ENCODE measurements around the gene ZNF275.

- no peak for TF ChIP-seq REST (IDR thresholded peaks at IDR 0.05)
- no peak for TF ChIP-seq CTCF (IDR thresholded peaks at IDR 0.05; ENCODE audit: low read depth, low read length, missing input control)
- no peak for TF ChIP-seq JUND (IDR thresholded peaks at IDR 0.05)
- TF ChIP-seq ATF3 (IDR thresholded peaks at IDR 0.05), result no peak
- TF ChIP-seq SP1 (IDR thresholded peaks at IDR 0.05), result no peak
- TF ChIP-seq, protein P1, sequence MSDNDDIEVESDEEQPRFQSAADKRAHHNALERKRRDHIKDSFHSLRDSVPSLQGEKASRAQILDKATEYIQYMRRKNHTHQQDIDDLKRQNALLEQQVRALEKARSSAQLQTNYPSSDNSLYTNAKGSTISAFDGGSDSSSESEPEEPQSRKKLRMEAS (IDR thresholded peaks at IDR 0.05), result no peak
- TF ChIP-seq GABPA (IDR thresholded peaks at IDR 0.05 in 1 of 2, conservative IDR thresholded peaks at IDR 0.05 in 1 of 2), result no peak
- TF ChIP-seq RAD21 (IDR thresholded peaks at IDR 0.05), result no peak
- no peak for TF ChIP-seq FOXA2 (IDR thresholded peaks at IDR 0.05)
- TF ChIP-seq YY1 (IDR thresholded peaks at IDR 0.05), result no peak
- TF ChIP-seq, protein P2, sequence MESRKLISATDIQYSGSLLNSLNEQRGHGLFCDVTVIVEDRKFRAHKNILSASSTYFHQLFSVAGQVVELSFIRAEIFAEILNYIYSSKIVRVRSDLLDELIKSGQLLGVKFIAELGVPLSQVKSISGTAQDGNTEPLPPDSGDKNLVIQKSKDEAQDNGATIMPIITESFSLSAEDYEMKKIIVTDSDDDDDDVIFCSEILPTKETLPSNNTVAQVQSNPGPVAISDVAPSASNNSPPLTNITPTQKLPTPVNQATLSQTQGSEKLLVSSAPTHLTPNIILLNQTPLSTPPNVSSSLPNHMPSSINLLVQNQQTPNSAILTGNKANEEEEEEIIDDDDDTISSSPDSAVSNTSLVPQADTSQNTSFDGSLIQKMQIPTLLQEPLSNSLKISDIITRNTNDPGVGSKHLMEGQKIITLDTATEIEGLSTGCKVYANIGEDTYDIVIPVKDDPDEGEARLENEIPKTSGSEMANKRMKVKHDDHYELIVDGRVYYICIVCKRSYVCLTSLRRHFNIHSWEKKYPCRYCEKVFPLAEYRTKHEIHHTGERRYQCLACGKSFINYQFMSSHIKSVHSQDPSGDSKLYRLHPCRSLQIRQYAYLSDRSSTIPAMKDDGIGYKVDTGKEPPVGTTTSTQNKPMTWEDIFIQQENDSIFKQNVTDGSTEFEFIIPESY (IDR thresholded peaks at IDR 0.05), result no peak
Observed at GRCh38 chrX:153388722-153389459, 54.9 kb downstream of the ZNF275 start.

Measured in liver (tissue), 3 donors.